OCI-LY3 (cell line): Measurements from ENCODE around the gene RHNO1.

Experiments
- H2AFZ ChIP-seq: fragments of 200-600, 300-600 bp; shearing (Covaris generic); 2 replicates; pipeline ENCODE4 v1.6.0; 2014; ENCODE audit warnings: antibody characterized with exemption, low read depth, low read length
- H3K27ac ChIP-seq: fragments of 200-600, 300-600 bp; sonication (generic); 2 replicates; pipeline ENCODE4 v1.5.1; 2014; ENCODE audit warnings: mild to moderate bottlenecking, low read length, moderate library complexity, mixed read lengths
- H3K27me3 ChIP-seq: fragments of 200-600, 300-600 bp; sonication (generic); 2 replicates; pipeline ENCODE4 v1.6.1; 2014; ENCODE audit warnings: low read depth, low read length, mixed read lengths
- H3K36me3 ChIP-seq: fragments of 200-600, 300-600 bp; sonication (generic); replicated peaks from 2 replicates; pipeline ENCODE3; 2014; ENCODE audit warnings: low read depth, low read length, mixed read lengths
- H3K4me1 ChIP-seq: fragments of 300-600, 200-600 bp; sonication (generic); 2 replicates; pipeline ENCODE4 v1.6.1; 2014; ENCODE audit warnings: low read length, mixed read lengths
- H3K4me2 ChIP-seq: fragments of 200-600, 300-600 bp; sonication (generic); 2 replicates; pipeline ENCODE4 v1.6.1; 2014; ENCODE audit warnings: low read length, mixed read lengths
- H3K4me3 ChIP-seq: fragments of 300-600, 200-600 bp; sonication (generic); 2 replicates; pipeline ENCODE4 v1.5.1; 2014; ENCODE audit warnings: antibody characterized with exemption, mild to moderate bottlenecking, low read length, moderate library complexity
- H3K79me2 ChIP-seq: fragments of 300-600, 200-600 bp; shearing (Covaris generic); 2 replicates; pipeline ENCODE4 v1.6.1; 2014; ENCODE audit warnings: mild to moderate bottlenecking, low read length, mixed read lengths
- H3K9ac ChIP-seq: fragments of 300-600, 200-600 bp; shearing (Covaris generic); 2 replicates; pipeline ENCODE4 v1.6.0; 2014; ENCODE audit warnings: mild to moderate bottlenecking, low read length, moderate library complexity
- H3K9me3 ChIP-seq: fragments of 200-600, 300-600 bp; shearing (Covaris generic); 2 replicates; pipeline ENCODE4 v1.6.1; 2014; ENCODE audit warnings: low read length, mixed read lengths; ENCODE audit not compliant: insufficient read depth
- H4K20me1 ChIP-seq: fragments of 200-600, 300-600 bp; sonication (generic); 2 replicates; pipeline ENCODE4 v1.6.1; 2016; ENCODE audit warnings: low read length, mixed read lengths; ENCODE audit not compliant: insufficient read depth
- EZH2phosphoT487 ChIP-seq: fragments of 200-600 bp; shearing (Covaris generic); IDR thresholded peaks from 2 replicates; pipeline ENCODE4 v1.6.1; 2018; ENCODE audit warnings: antibody characterized with exemption, mixed run types, low read depth
- TF ChIP-seq, protein P1 (sequence below): fragments of 200-600, 300-600 bp; sonication (generic); IDR thresholded peaks from 2 replicates; pipeline ENCODE4 v1.5.1; 2014; ENCODE audit warnings: antibody characterized with exemption, low read length, low read depth

Gene RHNO1

DNA sequence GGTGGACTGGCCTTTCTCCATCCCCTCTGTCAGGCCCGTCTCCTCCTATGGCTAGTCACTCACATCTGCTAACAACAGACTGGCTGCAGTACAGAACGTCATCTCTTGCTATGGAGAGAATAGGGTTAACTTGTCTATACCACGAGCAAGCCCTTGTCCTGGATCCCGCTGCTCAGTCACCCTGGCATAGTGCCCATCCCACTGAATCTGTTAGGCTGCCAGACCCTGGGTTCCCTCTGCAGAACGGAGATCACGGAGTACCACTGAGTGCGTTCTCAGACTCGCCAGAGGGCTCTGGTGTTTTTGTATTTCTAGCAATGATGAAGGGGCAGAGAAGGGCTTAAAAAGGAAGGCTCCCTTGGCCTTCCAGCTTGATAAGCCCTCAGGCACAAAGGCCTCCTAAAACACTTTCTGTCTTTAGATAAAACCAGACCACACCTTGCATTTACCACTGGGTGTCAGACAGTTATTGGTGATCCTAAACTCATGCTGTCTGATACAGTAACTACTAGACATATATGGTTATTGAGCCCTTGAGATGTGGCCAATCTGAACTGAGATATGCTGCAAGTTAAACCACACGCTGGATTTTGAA is 35.9 kb upstream of the RHNO1 start:
- no peaks in the 10 kb centered on the region for H3K27me3 ChIP-seq
- no peak overlapping the region for H3K27ac ChIP-seq
- TF ChIP-seq, protein P1, sequence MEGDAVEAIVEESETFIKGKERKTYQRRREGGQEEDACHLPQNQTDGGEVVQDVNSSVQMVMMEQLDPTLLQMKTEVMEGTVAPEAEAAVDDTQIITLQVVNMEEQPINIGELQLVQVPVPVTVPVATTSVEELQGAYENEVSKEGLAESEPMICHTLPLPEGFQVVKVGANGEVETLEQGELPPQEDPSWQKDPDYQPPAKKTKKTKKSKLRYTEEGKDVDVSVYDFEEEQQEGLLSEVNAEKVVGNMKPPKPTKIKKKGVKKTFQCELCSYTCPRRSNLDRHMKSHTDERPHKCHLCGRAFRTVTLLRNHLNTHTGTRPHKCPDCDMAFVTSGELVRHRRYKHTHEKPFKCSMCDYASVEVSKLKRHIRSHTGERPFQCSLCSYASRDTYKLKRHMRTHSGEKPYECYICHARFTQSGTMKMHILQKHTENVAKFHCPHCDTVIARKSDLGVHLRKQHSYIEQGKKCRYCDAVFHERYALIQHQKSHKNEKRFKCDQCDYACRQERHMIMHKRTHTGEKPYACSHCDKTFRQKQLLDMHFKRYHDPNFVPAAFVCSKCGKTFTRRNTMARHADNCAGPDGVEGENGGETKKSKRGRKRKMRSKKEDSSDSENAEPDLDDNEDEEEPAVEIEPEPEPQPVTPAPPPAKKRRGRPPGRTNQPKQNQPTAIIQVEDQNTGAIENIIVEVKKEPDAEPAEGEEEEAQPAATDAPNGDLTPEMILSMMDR = no peak
- TF ChIP-seq EZH2phosphoT487 = no peak
- peaks cover 3% of the 10 kb centered on the region for H3K36me3 ChIP-seq
- H3K79me2 ChIP-seq = no peaks in the 10 kb centered on the region
- no peak overlapping the region for H3K9ac ChIP-seq
- H4K20me1 ChIP-seq = no peaks in the 10 kb centered on the region
- no peak overlapping the region for H2AFZ ChIP-seq
- H3K4me3 ChIP-seq = no peak overlapping the region
- H3K4me2 ChIP-seq = no peak overlapping the region
- H3K4me1 ChIP-seq = no peaks in the 10 kb centered on the region
- no peaks in the 10 kb centered on the region for H3K9me3 ChIP-seq

DNA sequence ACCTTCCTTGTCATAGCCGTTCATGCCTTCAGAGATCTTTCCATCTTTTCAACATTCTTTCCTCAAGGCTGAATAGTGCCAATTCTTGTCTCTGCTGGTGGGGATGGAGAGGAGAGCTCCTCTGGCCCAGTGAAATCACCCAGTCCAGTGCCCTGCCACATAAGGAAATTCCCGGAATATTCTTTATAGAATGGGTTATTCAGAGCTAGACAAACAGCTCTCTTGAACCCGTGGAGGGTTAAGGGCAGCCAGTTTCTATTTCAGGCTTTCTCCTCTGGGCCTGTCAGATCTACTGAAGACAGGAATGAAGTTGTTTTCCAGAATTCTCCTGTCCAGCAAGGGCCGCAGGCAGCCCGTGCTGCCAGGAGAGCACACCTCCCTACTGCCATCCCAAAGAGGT is 34.1 kb upstream of the RHNO1 start:
- Histone ChIP-seq H3K36me3 (no peaks in the 10 kb centered on the region), H3K4me2 (no peak overlapping the region), H2AFZ (no peak overlapping the region), H3K9me3 (no peaks in the 10 kb centered on the region), H4K20me1 (no peaks in the 10 kb centered on the region), H3K27ac (no peak overlapping the region), H3K9ac (no peak overlapping the region), H3K27me3 (no peaks in the 10 kb centered on the region), H3K79me2 (no peaks in the 10 kb centered on the region), H3K4me3 (no peak overlapping the region), H3K4me1 (no peaks in the 10 kb centered on the region)
- TF ChIP-seq, protein P1 = no peak
- no peak for TF ChIP-seq EZH2phosphoT487

DNA sequence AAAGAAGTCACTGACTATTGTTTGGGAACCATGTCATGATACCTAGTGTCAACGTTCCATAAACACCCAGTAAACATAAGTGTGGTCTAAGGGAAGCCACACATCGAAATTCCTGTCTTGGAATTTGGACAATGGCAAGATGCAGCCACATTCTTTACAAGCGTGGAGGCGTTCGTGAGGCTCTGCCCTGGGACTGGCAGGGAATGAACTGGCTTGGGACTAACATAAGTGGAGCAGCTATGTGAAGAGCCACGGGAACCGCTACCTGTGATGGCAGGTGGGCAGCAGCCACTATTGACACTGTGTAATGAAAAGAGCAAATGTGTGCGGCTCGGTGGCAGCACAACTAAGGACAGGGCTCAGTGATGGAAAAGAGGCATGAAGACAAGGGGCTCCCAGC is 32.2 kb upstream of the RHNO1 start:
- Histone ChIP-seq H3K79me2 (no peaks in the 10 kb centered on the region), H3K27ac (no peak overlapping the region), H3K27me3 (no peaks in the 10 kb centered on the region), H3K4me1 (no peaks in the 10 kb centered on the region), H3K36me3 (no peaks in the 10 kb centered on the region), H4K20me1 (no peaks in the 10 kb centered on the region), H3K9ac (no peak overlapping the region), H3K9me3 (no peaks in the 10 kb centered on the region), H3K4me2 (no peak overlapping the region), H3K4me3 (no peak overlapping the region), H2AFZ (no peak overlapping the region)
- TF ChIP-seq, protein P1 = no peak
- TF ChIP-seq EZH2phosphoT487 = no peak

DNA sequence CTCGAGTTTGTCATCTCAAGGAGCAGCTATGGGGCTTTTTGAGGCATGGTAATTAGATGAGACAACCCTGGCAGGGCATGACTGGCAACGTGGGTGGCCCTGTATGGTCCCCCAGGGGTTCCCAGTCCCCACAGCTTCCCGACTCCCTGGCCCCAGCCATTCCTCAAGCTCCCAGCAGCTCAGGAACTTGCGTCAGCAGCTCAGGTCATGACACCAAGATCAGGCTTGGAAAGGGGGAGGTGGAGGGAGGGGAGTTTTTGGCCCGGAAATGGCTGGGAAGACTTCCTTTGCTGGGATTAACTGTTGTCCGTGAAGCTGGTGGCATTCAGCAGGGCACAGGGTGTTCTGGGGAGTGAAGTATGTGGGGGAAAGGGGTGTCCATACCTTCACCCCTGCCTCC is 31.7 kb upstream of the RHNO1 start:
- Histone ChIP-seq H3K9me3 (no peaks in the 10 kb centered on the region), H3K9ac (no peak overlapping the region), H3K79me2 (no peaks in the 10 kb centered on the region), H3K36me3 (no peaks in the 10 kb centered on the region), H3K4me2 (no peak overlapping the region), H3K27ac (no peak overlapping the region), H3K4me3 (no peak overlapping the region), H3K4me1 (no peaks in the 10 kb centered on the region), H2AFZ (no peak overlapping the region), H4K20me1 (no peaks in the 10 kb centered on the region), H3K27me3 (no peaks in the 10 kb centered on the region)
- TF ChIP-seq EZH2phosphoT487 = no peak

DNA sequence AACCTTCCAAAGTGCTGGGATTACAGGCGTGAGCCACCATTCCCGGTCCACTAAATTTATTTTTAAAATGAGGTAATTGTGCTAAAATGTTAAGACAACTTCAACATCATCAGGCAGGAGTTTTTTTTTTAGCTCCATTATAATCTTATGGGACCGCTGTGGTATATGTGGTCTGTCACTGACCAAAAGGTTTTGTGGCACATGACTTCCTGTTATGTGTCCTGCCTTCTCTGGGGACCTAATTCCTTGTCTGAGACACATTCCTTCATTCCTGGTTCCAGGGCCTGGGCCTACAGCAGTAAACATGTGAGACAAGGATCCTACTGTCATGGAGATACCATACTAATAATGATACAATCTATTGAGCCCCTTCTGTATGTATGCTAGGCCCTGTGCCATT is 25.1 kb upstream of the RHNO1 start:
- Histone ChIP-seq H3K4me1 (no peaks in the 10 kb centered on the region), H3K79me2 (no peaks in the 10 kb centered on the region), H3K27me3 (no peaks in the 10 kb centered on the region), H3K9me3 (no peaks in the 10 kb centered on the region), H3K27ac (no peak overlapping the region), H3K4me2 (no peak overlapping the region), H3K36me3 (peaks cover 1% of the 10 kb centered on the region), H3K9ac (no peak overlapping the region), H2AFZ (no peak overlapping the region), H4K20me1 (no peaks in the 10 kb centered on the region), H3K4me3 (no peak overlapping the region)
- no peak for TF ChIP-seq EZH2phosphoT487
- TF ChIP-seq, protein P1 = no peak
